PFSK-1 (cell line): Measurements from ENCODE around the gene KANSL2.

Experiments
- FOXP2 ChIP-seq: optimal IDR thresholded peaks from 2 replicates; pipeline ENCODE3; 2011; ENCODE audit warnings: borderline replicate concordance, control low read depth, inconsistent platforms; ENCODE audit not compliant: insufficient read depth; ENCODE audit errors: extremely low read length, extremely low read depth
- POLR2AphosphoS5 ChIP-seq: IDR thresholded peaks from 2 replicates; pipeline ENCODE4 v1.6.1; 2012; ENCODE audit warnings: low read depth, mild to moderate bottlenecking, control low read depth, low read length, moderate library complexity
- REST ChIP-seq, 2 experiments: IDR thresholded peaks; 2 replicates each; pipeline versions ENCODE4 v1.6.1 to v1.8.0; 2011 to 2012; ENCODE audit warnings: low read depth in 2 of 2, low read length in 2 of 2, control low read depth in 1 of 2, inconsistent platforms in 1 of 2, mild to moderate bottlenecking in 1 of 2, moderate library complexity in 1 of 2; ENCODE audit not compliant: insufficient read depth in 1 of 2
- SIN3A ChIP-seq: IDR thresholded peaks from 2 replicates; pipeline ENCODE4 v1.6.1; 2012; ENCODE audit warnings: mild to moderate bottlenecking, low read length, moderate library complexity, borderline replicate concordance; ENCODE audit not compliant: insufficient read depth
- TAF1 ChIP-seq: IDR thresholded peaks from 2 replicates; pipeline ENCODE4 v1.6.1; 2012; ENCODE audit warnings: low read length, control low read depth, borderline replicate concordance; ENCODE audit not compliant: insufficient read depth

KANSL2 gene

GRCh38 chr12:48693572-48693971, 11.5 kb upstream of the KANSL2 start:
- TF ChIP-seq TAF1 = no peak
- no peak for TF ChIP-seq REST (IDR thresholded peaks at IDR 0.05; ENCODE audit: insufficient read depth in 1 of 2, low read depth in 2 of 2, low read length in 2 of 2)
- no peak for TF ChIP-seq SIN3A
- TF ChIP-seq POLR2AphosphoS5 = no peak
- TF ChIP-seq FOXP2 = no peak

GRCh38 chr12:48691826-48692487, 9.9 kb upstream of the KANSL2 start:
- no peak for TF ChIP-seq REST (IDR thresholded peaks at IDR 0.05; ENCODE audit: insufficient read depth in 1 of 2, low read depth in 2 of 2, low read length in 2 of 2)
- no peak for TF ChIP-seq SIN3A
- TF ChIP-seq TAF1 = no peak
- no peak for TF ChIP-seq POLR2AphosphoS5
- TF ChIP-seq FOXP2 = no peak

GRCh38 chr12:48690990-48691389, 9.0 kb upstream of the KANSL2 start:
- TF ChIP-seq FOXP2 (no peak), TAF1 (no peak), POLR2AphosphoS5 (no peak), SIN3A (no peak), REST (IDR thresholded peaks at IDR 0.05; ENCODE audit: insufficient read depth in 1 of 2, low read depth in 2 of 2, low read length in 2 of 2) (no peak)

- TF ChIP-seq REST (IDR thresholded peaks at IDR 0.05; ENCODE audit: insufficient read depth in 1 of 2, low read depth in 2 of 2, low read length in 2 of 2) = no peak
- no peak for TF ChIP-seq TAF1
- no peak for TF ChIP-seq SIN3A
- no peak for TF ChIP-seq POLR2AphosphoS5
- no peak for TF ChIP-seq FOXP2
These were observed 8.4 kb upstream of the KANSL2 start for GRCh38 chr12:48690436-48690835.
